Glomerular endothelial cell (primary cell): ENCODE results near the gene RNF123. TPM values are rescaled to one million over a fixed set of nuclear protein-coding genes. Genes with fewer than 3 reads are reported as not detected.
"Not testable (repeated sequence)": the region's sequence is repeated elsewhere in the genome, so short reads cannot be mapped to it uniquely, and the experiment has no call there.

Experiments used
- DNase-seq: peaks from one replicate; pipeline ENCODE4 v3.0.0-alpha.2; 2011; ENCODE audit warnings: low read depth, low spot score; ENCODE audit errors: extremely low read depth
- total RNA-seq: library from RNA; depleted of rRNA; stranded (reverse); fragments of >200 nt; gene quantifications from 2 replicates; pipeline ENCODE4 v1.2.3, GENCODE V29; 2015

The RNF123 gene
- total RNA-seq, 1 donor from 2014 or later: 35.5 TPM

- DNase-seq: no peak
Observed at GRCh38 chr3:49734752-49735151, 45.4 kb downstream of the RNF123 start.

- no peak for DNase-seq
Observed at GRCh38 chr3:49738067-49738713, 48.8 kb downstream of the RNF123 start.

GRCh38 chr3:49740427-49740826 is 51.1 kb downstream of the RNF123 start:
- DNase-seq: no peak

GRCh38 chr3:49745986-49746385 is 56.6 kb downstream of the RNF123 start:
- no peak for DNase-seq

GRCh38 chr3:49747792-49748480 is 58.6 kb downstream of the RNF123 start:
- DNase-seq: peak; percentile 41

GRCh38 chr3:49748874-49749273 is 59.5 kb downstream of the RNF123 start:
- not testable (repeated sequence) for DNase-seq

GRCh38 chr3:49750056-49750455 is 60.7 kb downstream of the RNF123 start:
- no peak for DNase-seq

- no peak for DNase-seq
Observed at GRCh38 chr3:49751501-49751900, 62.1 kb downstream of the RNF123 start.

GRCh38 chr3:49754536-49754935 is 65.2 kb downstream of the RNF123 start:
- no peak for DNase-seq

- no peak for DNase-seq
Observed at GRCh38 chr3:49756036-49756435, 66.7 kb downstream of the RNF123 start.

- no peak for DNase-seq
Observed at GRCh38 chr3:49757197-49757596, 67.8 kb downstream of the RNF123 start.

GRCh38 chr3:49759226-49759625 is 69.9 kb downstream of the RNF123 start:
- no peak for DNase-seq

- DNase-seq: no peak
Observed at GRCh38 chr3:49761661-49762060, 72.3 kb downstream of the RNF123 start.

GRCh38 chr3:49763981-49764380 is 74.6 kb downstream of the RNF123 start:
- DNase-seq: no peak

GRCh38 chr3:49769286-49769915 is 80.0 kb downstream of the RNF123 start:
- no peak for DNase-seq

- no peak for DNase-seq
Observed at GRCh38 chr3:49769926-49770325, 80.6 kb downstream of the RNF123 start.

Other genes with a start within 250 kb of the RNF123 start
- gene DAG1, start 219.3 kb upstream of the RNF123 start, total RNA-seq: 99.3 and 111 TPM in 2 replicates
- gene BSN, start 135.1 kb upstream of the RNF123 start, total RNA-seq: 0.10 and 0.29 TPM in 2 replicates
- gene APEH, start 15.2 kb upstream of the RNF123 start, total RNA-seq: 58.5 and 73.2 TPM in 2 replicates
- gene MST1, start 83 bp upstream of the RNF123 start, total RNA-seq: 6.7 and 9.6 TPM in 2 replicates
- gene AMIGO3, start 30.1 kb downstream of the RNF123 start, total RNA-seq: 0.19 and 1.2 TPM in 2 replicates
- 27.6 and 33.0 TPM in 2 replicates for gene GMPPB, start 34.4 kb downstream of the RNF123 start, total RNA-seq
- gene IP6K1, start 97.0 kb downstream of the RNF123 start, total RNA-seq: 50.5 and 59.3 TPM in 2 replicates
- not detected in 2 replicates for gene CDHR4, start 110.3 kb downstream of the RNF123 start, total RNA-seq
- 29.6 and 29.8 TPM in 2 replicates for gene INKA1, start 113.7 kb downstream of the RNF123 start, total RNA-seq
- gene UBA7, start 124.4 kb downstream of the RNF123 start, total RNA-seq: 46.2 and 79.4 TPM in 2 replicates
- gene TRAIP, start 167.0 kb downstream of the RNF123 start, total RNA-seq: 2.7 and 5.2 TPM in 2 replicates
- not detected in 2 replicates for gene CAMKV, start 180.3 kb downstream of the RNF123 start, total RNA-seq
- gene MST1R, start 214.3 kb downstream of the RNF123 start, total RNA-seq: 0.10 and 0.18 TPM in 2 replicates
- 12.4 and 19.8 TPM in 2 replicates for gene MON1A, start 240.3 kb downstream of the RNF123 start, total RNA-seq